PC-9 (cell line): Measurements from ENCODE around the gene KRTAP1-1. TPM values are rescaled to one million over a fixed set of nuclear protein-coding genes. Genes with fewer than 3 reads are reported as not detected.

Source experiments
- BruUV-seq: library from RNA; stranded (reverse); fragments of 400-500 nt; replicated peaks from 2 replicates; lab custom pipeline; 2021; lab: Mats Ljungman, UMichigan
- CTCF ChIA-PET: fragments of 300-600 bp; sonication (Branson Sonifier 250); formaldehyde crosslinking; loops from one replicate; lab custom pipeline; 2022; ENCODE audit warnings: antibody characterized with exemption; lab: Charles Lee
- POLR2A ChIA-PET: fragments of 300-600 bp; sonication (Branson Sonifier 250); formaldehyde crosslinking; loops from one replicate; lab custom pipeline; 2022; ENCODE audit warnings: antibody characterized with exemption; ENCODE audit not compliant: unreplicated experiment; lab: Charles Lee
- DNase-seq, 2 experiments: peaks; one replicate each; pipeline versions ENCODE4 v3.0.0 to v3.0.0-alpha.2; 2015 to 2022; ENCODE audit warnings: mixed read lengths in 1 of 2
- H2AFZ ChIP-seq: fragments of 200-600 bp; sonication (generic); 2 replicates; pipeline ENCODE4 v1.8.1; 2017; ENCODE audit warnings: antibody characterized with exemption
- H3F3A ChIP-seq: fragments of 200-600 bp; sonication (generic); 2 replicates; pipeline ENCODE4 v1.8.1; 2017; ENCODE audit warnings: antibody characterized with exemption, mild to moderate bottlenecking, low read depth; ENCODE audit not compliant: insufficient read depth
- H3K27ac ChIP-seq: fragments of 200-600 bp; sonication (generic); 2 replicates; pipeline ENCODE4 v1.6.1; 2016; ENCODE audit warnings: mixed run types
- H3K27me3 ChIP-seq: fragments of 200-600 bp; sonication (generic); 2 replicates; pipeline ENCODE4 v1.6.1; 2016; ENCODE audit warnings: low read depth, mixed run types; ENCODE audit not compliant: insufficient read depth
- H3K36me3 ChIP-seq: fragments of 200-600 bp; sonication (generic); 2 replicates; pipeline ENCODE4 v1.6.1; 2016; ENCODE audit warnings: low read depth, mixed run types
- H3K4me1 ChIP-seq: fragments of 200-600 bp; sonication (generic); replicated peaks from 2 replicates; pipeline ENCODE4 v1.6.1; 2016; ENCODE audit warnings: mixed run types; ENCODE audit not compliant: insufficient read depth
- H3K4me2 ChIP-seq: fragments of 200-600 bp; sonication (generic); 2 replicates; pipeline ENCODE4 v1.6.1; 2017; ENCODE audit warnings: mixed run types
- H3K4me3 ChIP-seq: fragments of 200-600 bp; sonication (generic); 2 replicates; pipeline ENCODE4 v1.6.1; 2016; ENCODE audit warnings: mixed run types
- H3K79me2 ChIP-seq: fragments of 200-600 bp; sonication (generic); 2 replicates; pipeline ENCODE4 v1.6.1; 2017; ENCODE audit warnings: low read depth, mixed run types
- H3K9me2 ChIP-seq: fragments of 200-600 bp; sonication (generic); 2 replicates; pipeline ENCODE4 v1.8.1; 2017; ENCODE audit warnings: mild to moderate bottlenecking; ENCODE audit not compliant: insufficient read depth
- H3K9me3 ChIP-seq: fragments of 200-600 bp; sonication (generic); 2 replicates; pipeline ENCODE4 v1.8.1; 2016; ENCODE audit warnings: low read depth; ENCODE audit not compliant: insufficient read depth
- H4K20me1 ChIP-seq: fragments of 200-600 bp; sonication (generic); 2 replicates; pipeline ENCODE4 v1.8.1; 2017; ENCODE audit not compliant: insufficient read depth
- CTCF ChIP-seq: fragments of 200-600 bp; sonication (generic); conservative IDR thresholded peaks from 2 replicates; pipeline ENCODE4 v1.6.1; 2017; ENCODE audit warnings: mixed run types, antibody characterized with exemption, mild to moderate bottlenecking, moderate library complexity
- EZH2 ChIP-seq: fragments of 200-600 bp; sonication (generic); IDR thresholded peaks from 2 replicates; pipeline ENCODE4 v1.8.0; 2017; ENCODE audit warnings: antibody characterized with exemption, low read depth
- intact Hi-C: fragments of 100-400 bp; cut with micrococcal nuclease; formaldehyde crosslinking; loops from one replicate; pipeline ENCODE4 v1.10.0; 2022; ENCODE audit not compliant: unreplicated experiment
- total RNA-seq: library from RNA; stranded (reverse); gene quantifications from 2 replicates; pipeline ENCODE4 v1.2.3, GENCODE V29; 2021

KRTAP1-1 gene
- total RNA-seq, 1 experiment from 2014 or later, result not detected

DNA sequence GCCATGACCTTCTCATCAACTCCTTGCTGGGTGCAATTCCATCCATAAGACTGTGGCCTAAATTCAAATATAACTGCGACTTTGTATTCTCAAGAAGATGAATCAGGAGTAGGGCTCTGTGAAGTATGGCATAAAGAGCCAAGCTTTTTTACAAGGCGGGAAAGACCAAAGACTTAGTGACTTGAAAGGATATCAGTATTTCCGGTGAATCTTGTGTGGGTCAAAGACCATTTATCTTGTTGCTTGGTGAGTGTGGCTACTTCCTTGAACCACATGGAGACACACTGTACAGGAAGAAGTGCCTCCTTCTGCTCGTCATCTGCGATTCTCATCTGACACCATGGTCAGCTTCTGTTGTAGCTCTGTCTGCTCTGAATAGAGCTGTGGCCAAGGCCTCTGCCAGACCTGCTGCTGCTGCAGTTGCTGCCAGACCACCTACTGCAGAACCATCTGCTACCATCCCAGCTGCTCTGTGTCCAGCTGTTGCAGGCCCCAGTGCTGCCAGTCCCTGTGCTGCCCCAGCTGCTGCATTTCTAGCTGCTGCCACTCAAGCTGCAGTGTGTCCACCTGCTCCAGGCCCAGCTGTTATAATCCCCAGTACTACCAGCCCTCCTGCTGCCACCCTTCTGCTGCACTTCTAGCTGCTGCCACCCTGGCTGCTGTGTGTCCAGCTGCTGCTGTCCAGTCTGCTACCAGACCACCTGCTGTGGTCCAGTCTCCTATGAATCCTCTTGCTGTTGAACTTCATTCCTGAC lies 30.5 kb upstream of the KRTAP1-1 start:
- Histone ChIP-seq H3F3A (no peaks in the 10 kb centered on the region), H3K9me2 (no peaks in the 10 kb centered on the region), H4K20me1 (no peaks in the 10 kb centered on the region), H3K4me2 (no peak overlapping the region), H2AFZ (no peak overlapping the region), H3K4me1 (peaks cover 2% of the 10 kb centered on the region; the same call in 1 of the 2 replicates), H3K27me3 (no peaks in the 10 kb centered on the region), H3K79me2 (no peaks in the 10 kb centered on the region), H3K4me3 (no peak overlapping the region), H3K9me3 (peaks cover 3% of the 10 kb centered on the region; the same call in 1 of the 2 replicates), H3K36me3 (no peaks in the 10 kb centered on the region), H3K27ac (no peak overlapping the region)
- no peak for TF ChIP-seq EZH2
- no peak for TF ChIP-seq CTCF
- ChIA-PET CTCF (no interaction called here), POLR2A (interaction anchor here (0.7 kb wide), 1 partner anchor 23 kb away, joined by 3 read pairs; no protein-coding TSS in a partner anchor)
- intact Hi-C loops, result no loop called here
- no TSS peak for BruUV-seq
- no peak for DNase-seq

DNA sequence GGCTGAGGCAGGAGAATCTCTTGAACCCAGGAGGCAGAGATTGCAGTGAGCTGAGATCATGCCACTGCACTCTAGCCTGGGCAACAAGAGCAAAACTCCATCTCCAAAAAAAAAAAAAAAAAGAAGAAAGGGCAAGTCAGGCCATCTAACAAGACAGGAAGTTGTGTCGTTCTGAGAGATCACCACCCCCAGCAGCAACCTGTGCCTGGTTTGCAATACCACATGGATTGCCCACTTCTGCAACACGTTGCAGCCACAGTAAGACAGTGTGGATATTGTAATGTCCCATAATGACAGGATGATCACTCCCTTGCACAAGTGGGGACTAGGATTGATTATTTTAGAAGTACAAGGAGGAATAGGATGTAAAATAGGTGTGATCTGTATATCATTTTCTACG lies 27.8 kb upstream of the KRTAP1-1 start:
- intact Hi-C loops, result loop anchor here (10.0 kb wide), 1 partner anchor 476 kb away; no protein-coding TSS in a partner anchor
- ChIA-PET CTCF (no interaction called here), POLR2A (no interaction called here)
- Histone ChIP-seq H3K36me3 (no peaks in the 10 kb centered on the region), H4K20me1 (no peaks in the 10 kb centered on the region), H3K9me3 (no peaks in the 10 kb centered on the region), H3K79me2 (no peaks in the 10 kb centered on the region), H3K27ac (no peak overlapping the region), H2AFZ (no peak overlapping the region), H3K9me2 (no peaks in the 10 kb centered on the region), H3K27me3 (no peaks in the 10 kb centered on the region), H3K4me3 (no peak overlapping the region), H3F3A (peaks cover 5% of the 10 kb centered on the region; the same call in 1 of the 2 replicates), H3K4me1 (peaks cover 18% of the 10 kb centered on the region), H3K4me2 (no peak overlapping the region)
- TF ChIP-seq CTCF (no peak), EZH2 (no peak)
- DNase-seq, result no peak
- BruUV-seq, result no TSS peak

DNA sequence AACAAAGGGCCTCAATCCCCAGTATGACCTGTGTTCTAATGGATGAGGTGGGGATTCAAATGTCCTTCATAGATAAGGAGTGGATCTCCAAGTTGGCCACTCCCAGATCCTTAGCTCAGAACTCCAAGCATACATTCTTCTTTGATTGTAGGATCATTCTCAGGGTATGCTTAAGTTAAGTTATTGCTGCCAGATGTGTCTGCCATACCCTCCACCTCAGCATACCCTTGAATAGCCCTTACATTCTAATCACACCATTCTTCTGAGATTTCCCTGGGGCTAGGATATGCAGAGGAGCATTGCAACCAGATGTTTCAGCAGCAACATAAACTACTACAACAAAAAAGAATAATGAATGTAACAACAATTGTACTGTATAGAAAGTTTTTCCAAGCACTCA lies 26.0 kb upstream of the KRTAP1-1 start:
- intact Hi-C loops, result loop anchor here (10.0 kb wide), 1 partner anchor 478 kb away; no protein-coding TSS in a partner anchor

More for the DNA sequence above, 26.0 kb upstream of the KRTAP1-1 start:
- H3K4me2 ChIP-seq, result no peak overlapping the region
- H3K27ac ChIP-seq, result no peak overlapping the region
- H3K27me3 ChIP-seq, result no peaks in the 10 kb centered on the region
- no peaks in the 10 kb centered on the region for H3K9me3 ChIP-seq
- no peaks in the 10 kb centered on the region for H3K36me3 ChIP-seq
- no TSS peak for BruUV-seq
- no peaks in the 10 kb centered on the region for H3K79me2 ChIP-seq
- no peak for TF ChIP-seq CTCF
- TF ChIP-seq EZH2, result no peak
- peaks cover 5% of the 10 kb centered on the region; the same call in 1 of the 2 replicates for H3F3A ChIP-seq
- ChIA-PET CTCF (no interaction called here), POLR2A (no interaction called here)
- peaks cover 21% of the 10 kb centered on the region for H3K4me1 ChIP-seq
- H3K9me2 ChIP-seq, result no peaks in the 10 kb centered on the region
- DNase-seq, result no peak
- H3K4me3 ChIP-seq, result no peak overlapping the region
- H4K20me1 ChIP-seq, result no peaks in the 10 kb centered on the region
- H2AFZ ChIP-seq, result no peak overlapping the region
